OCI-M2 (cell line): ENCODE measurements around the gene NECTIN4.

ENCODE experiments used
- DNase-seq: peaks from one replicate; lab custom pipeline; 2025; ENCODE audit not compliant: unreplicated experiment; lab: John Stamatoyannopoulos, UW

Gene NECTIN4

GRCh38 chr1:161113915-161114314 is 24.6 kb upstream of the NECTIN4 start:
- DNase-seq: no peak

- no peak for DNase-seq
These were observed 22.2 kb upstream of the NECTIN4 start for GRCh38 chr1:161111527-161111926.

- DNase-seq: no peak
These were observed 21.8 kb upstream of the NECTIN4 start for GRCh38 chr1:161111117-161111516.

GRCh38 chr1:161106431-161106830 is 17.1 kb upstream of the NECTIN4 start:
- DNase-seq: no peak

GRCh38 chr1:161100556-161100955 is 11.2 kb upstream of the NECTIN4 start:
- DNase-seq: no peak

GRCh38 chr1:161099090-161099802 is 9.9 kb upstream of the NECTIN4 start:
- DNase-seq: no peak

GRCh38 chr1:161098210-161099068 is 9.1 kb upstream of the NECTIN4 start, which contains the start of gene KLHDC9:
Gene KLHDC9 (plus strand): TSS chr1:161098361. CDS start chr1:161098536, 175 bp downstream.
- no peak for DNase-seq

- DNase-seq: no peak
These were observed 7.2 kb upstream of the NECTIN4 start for GRCh38 chr1:161096530-161096929.

- no peak for DNase-seq
These were observed 6.7 kb upstream of the NECTIN4 start for GRCh38 chr1:161096015-161096414.

GRCh38 chr1:161095230-161095629 is 5.9 kb upstream of the NECTIN4 start:
- DNase-seq: no peak

GRCh38 chr1:161094481-161094880 is 5.1 kb upstream of the NECTIN4 start:
- no peak for DNase-seq

GRCh38 chr1:161092621-161093028 is 3.3 kb upstream of the NECTIN4 start:
- DNase-seq: no peak

GRCh38 chr1:161091796-161092507 is 2.6 kb upstream of the NECTIN4 start:
- no peak for DNase-seq

GRCh38 chr1:161091093-161091492 is 1.7 kb upstream of the NECTIN4 start:
- DNase-seq: no peak

GRCh38 chr1:161090617-161091016 is 1.3 kb upstream of the NECTIN4 start:
- DNase-seq: no peak

GRCh38 chr1:161089938-161090337 is 580 bp upstream of the NECTIN4 start:
- no peak for DNase-seq

- DNase-seq: no peak
These were observed 709 bp downstream of the NECTIN4 start for GRCh38 chr1:161088587-161089110.

GRCh38 chr1:161086457-161086856 is 2.9 kb downstream of the NECTIN4 start:
- DNase-seq: no peak

GRCh38 chr1:161085165-161085564 is 4.2 kb downstream of the NECTIN4 start:
- DNase-seq: no peak

- no peak for DNase-seq
These were observed 4.8 kb downstream of the NECTIN4 start for GRCh38 chr1:161084597-161084988.
